Mononuclear cell (primary cell): ENCODE data around the gene AP2A2. TPM values are rescaled to one million over a fixed set of nuclear protein-coding genes. Genes with fewer than 3 reads are reported as not detected.

Experiments
- H3K27me3 ChIP-seq: 2 replicates; pipeline ENCODE4 v1.6.0; 2011; ENCODE audit warnings: low read length, control low read depth; ENCODE audit not compliant: insufficient read depth
- H3K4me1 ChIP-seq: 2 replicates; pipeline ENCODE4 v1.5.1; 2011; ENCODE audit warnings: mild to moderate bottlenecking, low read length, control low read depth; ENCODE audit not compliant: insufficient read depth
- H3K4me3 ChIP-seq: 2 replicates; pipeline ENCODE4 v1.5.1; 2011; ENCODE audit warnings: mild to moderate bottlenecking, low read length, moderate library complexity
- H3K9me3 ChIP-seq: 2 replicates; pipeline ENCODE4 v1.5.1; 2011; ENCODE audit warnings: low read depth, mild to moderate bottlenecking, control low read depth, low read length
- total RNA-seq: library from RNA; depleted of rRNA; stranded (reverse); fragments of >200 nt; gene quantifications from one replicate; pipeline ENCODE4 v1.2.3, GENCODE V29; 2012

Gene AP2A2
- total RNA-seq, 1 donor: 40.0 TPM

DNA sequence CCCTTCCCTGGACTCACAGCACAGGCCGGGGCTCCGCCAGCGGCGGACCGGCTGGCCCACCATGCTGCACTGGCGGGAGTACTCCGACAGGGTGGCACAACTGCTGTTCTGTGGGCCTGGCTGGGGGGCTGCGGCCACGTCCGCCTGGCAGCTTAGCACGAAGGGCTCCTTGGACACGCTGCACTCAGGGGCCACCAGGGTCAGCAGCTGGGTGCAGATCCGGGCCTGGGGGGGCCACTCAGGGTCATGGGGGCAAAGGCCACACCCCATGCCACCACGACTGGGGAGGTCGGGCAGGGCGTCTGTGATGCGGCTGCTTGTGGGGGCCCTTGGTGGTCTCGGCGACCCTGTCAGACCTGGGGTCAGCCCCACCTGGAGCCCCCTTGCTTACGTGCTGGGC is 104.9 kb downstream of the AP2A2 start:
- H3K4me3 ChIP-seq: no peak overlapping the region
- H3K4me1 ChIP-seq: no peaks in the 10 kb centered on the region
- no peaks in the 10 kb centered on the region for H3K27me3 ChIP-seq
- no peaks in the 10 kb centered on the region for H3K9me3 ChIP-seq

DNA sequence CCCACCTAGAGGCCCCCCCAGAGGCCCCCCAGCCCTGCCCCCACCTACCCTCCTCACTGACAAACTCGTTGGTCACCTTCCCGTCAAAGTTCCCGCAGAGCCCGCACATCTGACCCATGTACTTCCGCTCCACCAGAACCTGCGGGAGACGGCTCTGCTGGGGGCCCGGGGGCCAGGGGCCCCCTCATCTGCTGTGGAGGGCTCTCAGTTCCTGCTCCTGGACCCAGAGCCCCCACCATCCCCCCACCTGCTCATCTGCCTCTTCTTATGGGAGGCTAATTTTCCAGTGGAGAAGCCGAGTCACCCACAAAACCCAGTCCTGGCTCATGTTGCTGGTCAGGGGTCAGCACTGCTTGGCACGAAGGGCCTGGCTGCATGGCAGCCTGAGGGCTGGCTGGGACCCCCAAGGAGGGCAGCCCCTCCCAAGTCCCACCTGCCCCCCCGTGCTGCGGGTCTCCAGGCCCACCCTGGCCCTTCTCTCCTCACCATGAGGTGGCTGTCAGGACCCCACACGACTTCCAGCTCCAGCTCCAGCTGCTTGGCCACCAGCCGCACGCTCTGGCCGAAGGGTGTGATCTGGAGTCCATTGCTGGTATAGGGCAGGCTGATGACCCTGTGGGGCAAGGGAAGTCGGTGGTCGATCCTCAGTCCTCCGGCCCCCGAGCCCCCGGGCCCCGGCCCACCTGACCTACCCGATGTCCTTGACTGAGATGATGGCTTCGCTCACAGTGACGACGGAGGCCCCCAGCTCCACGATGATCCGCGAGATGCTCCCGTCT is 105.6 kb downstream of the AP2A2 start:
- H3K9me3 ChIP-seq: no peaks in the 10 kb centered on the region

DNA sequence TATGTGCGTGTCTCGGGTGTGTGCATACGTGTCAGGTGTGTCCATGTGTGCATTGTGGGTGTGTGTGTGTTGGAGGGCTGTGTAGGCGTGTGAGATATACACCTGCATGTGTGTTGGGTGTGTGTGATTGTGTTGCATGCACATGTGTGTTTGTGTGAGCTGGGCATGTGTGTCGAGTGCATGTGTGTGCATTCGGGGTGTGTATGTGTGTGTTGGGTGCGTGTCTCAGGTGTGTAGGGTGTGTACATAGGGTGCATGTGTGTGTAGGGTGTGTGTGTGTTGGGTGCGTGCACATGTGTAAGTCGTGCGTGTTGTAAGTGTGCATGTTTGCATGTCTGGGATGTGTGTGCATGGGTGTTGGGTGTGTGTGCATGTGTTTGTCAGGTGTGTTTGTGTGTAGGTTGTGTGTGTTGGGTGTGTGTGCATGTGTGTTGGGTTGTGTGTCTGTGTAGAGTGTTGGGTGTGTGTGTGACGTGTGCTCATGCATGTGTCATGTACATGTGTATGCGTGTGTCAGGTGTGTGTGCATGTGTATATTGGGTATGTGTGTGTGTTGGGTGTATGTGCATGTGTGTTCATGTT is 106.7 kb downstream of the AP2A2 start:
- Histone ChIP-seq H3K4me1 (no peaks in the 10 kb centered on the region), H3K4me3 (no peak overlapping the region)

More for the DNA sequence above, 105.6 kb downstream of the AP2A2 start:
- H3K4me1 ChIP-seq: no peaks in the 10 kb centered on the region
- H3K4me3 ChIP-seq: no peak overlapping the region
- no peaks in the 10 kb centered on the region for H3K27me3 ChIP-seq

GRCh38 chr11:1033016-1033798 is 107.5 kb downstream of the AP2A2 start:
- Histone ChIP-seq H3K4me3 (no peak overlapping the region), H3K4me1 (no peaks in the 10 kb centered on the region), H3K9me3 (no peaks in the 10 kb centered on the region), H3K27me3 (no peaks in the 10 kb centered on the region)

More for the DNA sequence above, 106.7 kb downstream of the AP2A2 start:
- Histone ChIP-seq H3K9me3 (no peaks in the 10 kb centered on the region), H3K27me3 (no peaks in the 10 kb centered on the region)

DNA sequence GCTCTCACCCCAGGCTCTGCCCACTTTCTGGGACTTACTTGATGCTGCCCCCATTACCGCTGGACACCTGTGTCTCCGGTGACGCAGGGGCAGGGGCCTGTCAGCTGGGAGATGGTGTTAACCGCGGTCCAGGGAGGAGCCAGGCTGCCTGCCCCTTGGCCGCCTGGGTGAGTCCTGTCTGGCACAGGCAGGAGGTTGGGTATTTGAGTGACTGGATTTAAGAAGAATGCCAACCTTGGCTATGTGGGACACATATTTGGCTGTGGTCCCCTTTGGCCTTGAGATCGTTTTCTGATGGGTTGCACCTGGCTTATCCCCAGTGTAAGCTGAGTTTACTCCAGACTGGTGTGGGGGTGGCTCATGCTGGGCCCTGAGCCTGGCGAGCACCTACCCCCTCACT is 108.3 kb downstream of the AP2A2 start:
- no peaks in the 10 kb centered on the region for H3K4me1 ChIP-seq
- no peak overlapping the region for H3K4me3 ChIP-seq
- no peaks in the 10 kb centered on the region for H3K27me3 ChIP-seq
- H3K9me3 ChIP-seq: no peaks in the 10 kb centered on the region

DNA sequence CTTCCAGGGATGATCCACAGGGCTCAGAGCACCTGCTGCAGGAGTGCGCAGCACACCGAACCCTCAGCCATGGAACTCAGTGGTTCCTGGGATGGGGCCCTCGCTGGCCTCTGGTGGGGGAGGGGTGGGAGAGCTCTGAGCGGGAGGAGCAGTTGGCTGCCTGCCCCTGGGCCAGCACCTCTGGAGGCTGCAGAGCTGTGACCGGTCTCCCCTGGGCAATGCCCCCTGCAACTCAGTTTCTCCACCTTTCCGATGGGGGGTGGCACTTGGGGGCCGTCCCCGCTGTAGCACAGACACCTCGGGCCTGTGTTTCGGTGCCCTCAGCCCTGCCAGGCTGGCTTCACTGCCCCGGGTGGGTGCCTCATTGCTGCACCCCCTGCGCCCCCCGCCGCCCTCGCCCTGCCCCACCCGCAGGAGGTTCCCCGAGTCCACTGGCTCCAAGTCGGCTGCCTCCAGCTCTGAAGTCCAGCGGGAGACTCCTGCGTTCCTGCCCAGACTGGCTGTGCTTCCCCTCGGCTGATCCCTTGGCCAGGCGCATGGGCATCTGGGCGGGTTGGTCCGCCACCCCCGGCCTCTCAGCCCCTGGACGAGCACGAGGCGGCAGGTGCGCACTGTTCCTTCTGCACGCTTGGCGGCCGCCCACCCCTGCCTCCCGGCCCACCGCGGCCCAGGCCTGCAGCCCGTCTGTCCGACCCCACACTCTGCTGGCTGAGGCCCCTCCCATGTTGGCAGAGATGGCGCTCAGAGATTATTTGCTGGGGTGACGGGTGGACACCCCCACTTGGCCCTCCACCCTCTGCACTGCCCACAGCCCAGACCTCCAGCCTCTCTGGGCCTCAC is 109.0 kb downstream of the AP2A2 start:
- Histone ChIP-seq H3K4me3 (no peak overlapping the region), H3K9me3 (no peaks in the 10 kb centered on the region), H3K4me1 (no peaks in the 10 kb centered on the region), H3K27me3 (no peaks in the 10 kb centered on the region)

GRCh38 chr11:1035577-1036283 is 110.1 kb downstream of the AP2A2 start:
- no peaks in the 10 kb centered on the region for H3K27me3 ChIP-seq
- H3K9me3 ChIP-seq: no peaks in the 10 kb centered on the region
- no peaks in the 10 kb centered on the region for H3K4me1 ChIP-seq
- no peak overlapping the region for H3K4me3 ChIP-seq

DNA sequence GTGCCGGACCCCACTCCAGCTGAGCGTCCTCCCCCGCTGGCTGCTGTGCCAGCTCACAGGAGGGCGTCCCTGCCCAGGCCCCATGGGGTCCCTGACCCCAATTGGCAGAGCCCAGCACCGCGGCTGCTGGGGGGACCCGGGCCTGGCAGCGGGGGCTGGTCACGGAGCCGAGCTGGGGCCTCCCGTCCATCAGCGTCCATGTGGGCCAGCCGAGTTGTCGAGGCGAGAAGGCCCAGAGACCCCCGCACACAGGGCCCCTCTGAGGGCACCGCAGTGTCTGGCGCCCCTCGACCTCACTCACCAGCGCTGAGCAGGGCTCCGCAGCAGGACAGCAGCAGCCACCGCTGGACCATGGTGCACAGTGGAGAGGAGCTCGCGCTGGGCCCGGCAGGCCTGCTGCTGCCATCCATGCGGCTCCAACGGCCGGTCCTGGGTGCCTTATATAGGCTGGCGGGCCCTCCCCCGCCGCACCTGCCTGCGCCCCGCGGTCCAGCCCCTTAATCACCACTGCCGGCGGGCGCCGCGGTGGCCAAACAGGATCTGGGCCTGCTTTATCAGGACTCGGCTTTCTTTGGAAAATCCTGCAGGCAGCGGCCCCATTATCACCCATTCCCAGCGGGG is 110.7 kb downstream of the AP2A2 start, which contains the start of gene MUC6:
Gene MUC6, minus strand, starts transcription at position 416 of the 621 bp plus-strand sequence. Its CDS starts 63 bp downstream, at position 353.
- no peaks in the 10 kb centered on the region for H3K27me3 ChIP-seq
- no peaks in the 10 kb centered on the region for H3K4me1 ChIP-seq
- H3K4me3 ChIP-seq: no peak within 1 kb of the TSS
- H3K9me3 ChIP-seq: no peaks in the 10 kb centered on the region

- no peaks in the 10 kb centered on the region for H3K9me3 ChIP-seq
- no peaks in the 10 kb centered on the region for H3K27me3 ChIP-seq
- no peaks in the 10 kb centered on the region for H3K4me1 ChIP-seq
- H3K4me3 ChIP-seq: no peak overlapping the region
These were observed 111.3 kb downstream of the AP2A2 start for GRCh38 chr11:1036931-1037330.

GRCh38 chr11:1037506-1038055 is 111.9 kb downstream of the AP2A2 start:
- H3K27me3 ChIP-seq: no peaks in the 10 kb centered on the region
- H3K4me1 ChIP-seq: no peaks in the 10 kb centered on the region
- no peaks in the 10 kb centered on the region for H3K9me3 ChIP-seq
- H3K4me3 ChIP-seq: no peak overlapping the region

GRCh38 chr11:1038361-1038760 is 112.7 kb downstream of the AP2A2 start:
- Histone ChIP-seq H3K9me3 (no peaks in the 10 kb centered on the region), H3K4me1 (no peaks in the 10 kb centered on the region), H3K27me3 (no peaks in the 10 kb centered on the region), H3K4me3 (no peak overlapping the region)

GRCh38 chr11:1038921-1039320 is 113.3 kb downstream of the AP2A2 start:
- no peaks in the 10 kb centered on the region for H3K9me3 ChIP-seq
- no peaks in the 10 kb centered on the region for H3K27me3 ChIP-seq
- no peaks in the 10 kb centered on the region for H3K4me1 ChIP-seq
- no peak overlapping the region for H3K4me3 ChIP-seq

DNA sequence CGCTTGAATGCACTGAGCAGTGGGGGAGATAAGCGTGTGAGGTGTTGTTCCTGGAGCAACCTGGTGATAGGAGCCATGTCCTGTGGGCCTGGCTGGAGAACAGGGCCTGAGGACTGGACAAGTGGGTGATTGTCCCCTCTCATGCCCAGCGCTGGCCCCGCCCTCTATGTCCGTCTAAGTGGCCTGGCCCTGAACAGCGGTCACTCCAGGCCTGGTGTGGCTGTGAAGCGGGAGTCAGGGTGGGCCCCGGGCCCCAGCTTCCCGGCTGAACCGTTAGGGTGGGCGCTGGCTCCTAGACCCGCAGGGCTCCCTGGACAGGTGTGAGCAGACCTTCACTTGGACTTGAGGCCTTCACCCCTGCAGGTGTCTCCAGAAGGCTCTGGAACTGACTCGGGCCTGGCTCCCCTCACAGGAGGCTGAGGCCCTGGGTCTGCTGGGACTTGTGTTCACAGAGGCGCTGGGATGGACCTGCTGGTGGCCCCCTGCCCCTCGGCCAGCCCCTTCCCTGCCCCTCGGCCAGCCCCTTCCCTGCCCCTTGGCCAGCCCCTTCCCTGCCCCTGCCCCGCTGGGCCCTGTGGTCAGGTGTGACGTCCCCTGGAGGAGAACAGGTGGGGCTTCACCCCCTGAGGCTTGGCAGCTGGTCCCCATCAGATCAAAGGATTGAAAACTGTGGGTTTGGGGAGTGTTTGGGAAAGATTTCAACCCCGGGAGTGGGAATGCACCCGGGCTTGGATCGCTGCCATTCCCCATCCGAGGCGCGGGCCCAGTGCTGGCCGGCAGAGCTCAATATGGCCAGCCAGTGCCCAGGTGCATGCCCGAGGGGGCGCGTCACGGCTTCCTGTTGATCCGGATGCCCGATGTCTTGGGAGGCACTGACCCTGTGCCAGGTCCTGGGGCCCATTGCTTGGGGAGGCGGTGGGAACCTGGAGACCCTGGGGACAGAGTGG is 114.1 kb downstream of the AP2A2 start:
- no peaks in the 10 kb centered on the region for H3K9me3 ChIP-seq
- no peaks in the 10 kb centered on the region for H3K4me1 ChIP-seq
- no peaks in the 10 kb centered on the region for H3K27me3 ChIP-seq
- H3K4me3 ChIP-seq: no peak overlapping the region
